Measurements from ENCODE around the gene FOXN3.

The FOXN3 gene

DNA sequence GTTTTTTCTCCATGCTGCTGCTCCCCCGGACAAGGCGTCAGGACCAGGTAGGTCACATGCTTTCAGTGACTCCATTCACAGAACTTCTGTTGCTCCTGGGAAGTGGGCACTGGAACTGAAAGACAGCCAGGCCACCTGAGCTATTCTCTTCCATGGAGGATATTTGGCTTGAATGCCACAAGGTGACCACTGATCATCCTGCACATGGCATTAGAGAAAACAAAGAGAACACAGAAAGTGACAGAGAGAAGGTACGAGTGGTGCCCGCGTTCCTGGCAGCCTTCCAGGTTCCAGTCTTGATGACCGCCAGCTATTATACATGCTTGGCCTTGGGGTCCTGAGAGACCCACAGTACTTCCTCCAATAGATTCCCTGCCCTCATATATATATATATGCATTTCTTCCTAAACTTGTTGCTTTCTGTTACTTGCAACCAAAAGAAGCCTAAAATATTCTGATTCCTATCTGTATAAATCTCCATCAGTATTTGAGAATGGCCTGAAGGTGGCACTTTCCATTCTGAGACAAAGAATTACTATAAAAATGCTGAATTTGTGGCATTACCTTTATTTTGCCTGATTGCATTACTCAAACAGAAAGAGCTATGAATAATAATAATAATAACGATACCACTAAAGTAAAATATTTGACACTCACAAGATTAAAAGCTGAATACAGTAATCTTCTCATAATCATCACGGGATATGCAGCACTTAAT lies 174.9 kb downstream of the FOXN3 start:
- DNase-seq (no peak), ATAC-seq (replicated peaks) (no peak)
- peaks cover 41 to 46% of the 10 kb centered on the region in 2 donors for H3K36me3 Mint-ChIP-seq
- H3K27me3 Mint-ChIP-seq = no peaks in the 10 kb centered on the region
- H3K9me3 Mint-ChIP-seq = peaks cover 5 to 6% of the 10 kb centered on the region in 2 donors
- peaks cover 47 to 68% of the 10 kb centered on the region in 2 donors for H3K4me1 Mint-ChIP-seq
- H3K4me3 Mint-ChIP-seq = peak overlapping the region in 1 of 2 donors; percentile 14
- peak overlapping the region; percentile 67 for H3K27ac Mint-ChIP-seq

DNA sequence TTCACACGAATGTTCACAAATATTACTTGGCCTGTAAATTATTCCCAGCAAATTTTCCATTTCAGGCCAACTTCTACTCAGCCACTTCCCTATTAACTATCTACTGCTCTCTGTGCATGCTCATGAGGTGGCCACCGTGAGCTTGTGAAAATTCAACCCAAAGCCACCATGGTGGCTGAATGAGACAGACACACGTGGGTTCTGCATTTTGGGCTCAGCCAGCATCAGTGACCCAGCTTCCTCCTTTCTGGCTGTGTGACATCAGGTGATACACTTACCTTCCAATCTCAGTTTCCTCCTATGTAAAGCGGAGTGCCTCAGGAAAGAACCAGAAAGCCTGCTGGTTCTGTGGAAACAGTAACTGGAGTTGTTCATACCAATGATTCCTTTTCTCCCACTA lies 175.8 kb downstream of the FOXN3 start:
- DNase-seq (no peak), ATAC-seq (replicated peaks) (peak; percentile 63 to 69)
- Mint-ChIP-seq H3K9me3 (peaks cover 5 to 6% of the 10 kb centered on the region in 2 donors), H3K4me3 (peak overlapping the region; percentile 14 to 32), H3K27me3 (no peaks in the 10 kb centered on the region), H3K36me3 (peaks cover 38 to 46% of the 10 kb centered on the region in 2 donors), H3K27ac (peak overlapping the region; percentile 38), H3K4me1 (peaks cover 48 to 74% of the 10 kb centered on the region in 2 donors)

DNA sequence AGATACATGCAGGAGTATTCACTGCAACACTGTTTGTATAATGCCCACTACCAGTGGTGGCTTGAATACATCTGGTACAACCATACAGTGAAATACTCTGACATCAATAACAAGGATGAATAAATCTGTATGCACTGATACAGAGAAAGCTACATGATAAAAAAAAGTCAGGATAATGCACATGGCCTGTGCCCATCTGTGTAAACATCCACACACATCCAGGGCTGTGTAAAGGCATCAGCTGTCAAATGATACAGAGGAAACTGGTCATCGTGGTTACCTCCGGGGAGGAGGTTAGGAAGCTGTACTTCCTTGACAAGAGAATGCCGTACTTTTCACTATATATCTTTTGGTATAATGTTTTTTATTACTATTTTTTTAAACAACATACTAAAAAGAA lies 176.6 kb downstream of the FOXN3 start:
- Mint-ChIP-seq H3K27ac (peak overlapping the region; percentile 20), H3K4me3 (no peak overlapping the region), H3K36me3 (peaks cover 44 to 51% of the 10 kb centered on the region in 2 donors), H3K27me3 (no peaks in the 10 kb centered on the region), H3K9me3 (peaks cover 5 to 6% of the 10 kb centered on the region in 2 donors), H3K4me1 (peaks cover 48 to 74% of the 10 kb centered on the region in 2 donors)
- ATAC-seq (replicated peaks) (no peak), DNase-seq (no peak)

DNA sequence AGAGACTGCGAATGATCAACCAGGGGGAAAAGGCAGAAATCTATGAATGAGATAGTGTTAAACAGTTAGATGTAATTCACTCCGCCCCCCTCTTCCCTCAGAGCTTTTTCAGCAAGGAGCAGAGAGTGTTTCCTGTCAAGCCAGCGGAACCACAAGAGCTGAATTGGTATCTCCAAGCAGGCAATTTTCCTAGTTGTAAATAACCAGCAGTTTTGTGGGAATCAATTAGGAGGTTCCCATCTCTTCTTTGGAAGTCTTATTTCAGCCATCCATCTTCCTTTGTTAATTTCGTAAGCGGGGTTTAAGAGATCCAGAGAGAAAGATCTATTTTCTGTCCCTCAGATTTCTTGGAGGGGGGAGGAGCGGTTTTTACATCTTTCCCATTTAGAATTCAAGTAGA lies 178.0 kb downstream of the FOXN3 start:
- no peaks in the 10 kb centered on the region for H3K27me3 Mint-ChIP-seq
- H3K36me3 Mint-ChIP-seq = peaks cover 42 to 54% of the 10 kb centered on the region in 2 donors
- H3K27ac Mint-ChIP-seq = peak overlapping the region; percentile 62
- H3K4me1 Mint-ChIP-seq = peaks cover 46 to 71% of the 10 kb centered on the region in 2 donors
- no peak for DNase-seq
- peaks cover 5 to 6% of the 10 kb centered on the region in 2 donors for H3K9me3 Mint-ChIP-seq
- H3K4me3 Mint-ChIP-seq = no peak overlapping the region
- no peak for ATAC-seq (replicated peaks)

DNA sequence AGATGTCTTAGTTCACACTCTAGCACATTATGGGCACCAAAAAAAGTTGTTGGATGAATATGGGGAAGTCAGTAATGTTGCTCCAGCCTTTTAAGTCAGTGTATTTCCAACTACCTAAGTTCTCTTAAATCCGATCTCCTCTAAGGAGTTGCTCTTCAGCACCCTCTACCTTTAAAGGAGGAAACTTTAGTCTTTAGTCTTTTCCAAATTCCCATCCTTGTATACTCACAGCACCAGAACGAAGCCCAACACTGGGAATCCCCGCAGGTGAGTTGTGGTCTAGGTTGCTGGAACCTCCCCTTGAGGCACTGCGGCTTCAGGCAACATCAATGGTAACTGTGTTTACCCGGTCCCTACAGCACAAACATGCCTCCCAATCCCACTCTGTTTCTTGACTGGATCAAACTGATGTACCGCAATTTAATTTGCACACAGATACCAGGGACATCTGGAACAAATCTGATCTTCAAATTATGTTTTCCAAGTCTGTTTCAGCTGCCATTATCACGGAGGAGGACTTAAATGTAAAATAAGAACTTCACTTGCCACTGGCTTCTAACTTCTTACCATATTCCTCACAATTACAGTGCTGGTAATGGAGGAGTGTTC lies 179.0 kb downstream of the FOXN3 start:
- H3K27me3 Mint-ChIP-seq = no peaks in the 10 kb centered on the region
- no peak for ATAC-seq (replicated peaks)
- no peak for DNase-seq
- no peak overlapping the region for H3K4me3 Mint-ChIP-seq
- H3K36me3 Mint-ChIP-seq = peaks cover 39 to 63% of the 10 kb centered on the region in 2 donors
- peak overlapping the region; percentile 27 for H3K27ac Mint-ChIP-seq
- H3K4me1 Mint-ChIP-seq = peaks cover 48 to 71% of the 10 kb centered on the region in 2 donors
- H3K9me3 Mint-ChIP-seq = peaks cover 5 to 6% of the 10 kb centered on the region in 2 donors

DNA sequence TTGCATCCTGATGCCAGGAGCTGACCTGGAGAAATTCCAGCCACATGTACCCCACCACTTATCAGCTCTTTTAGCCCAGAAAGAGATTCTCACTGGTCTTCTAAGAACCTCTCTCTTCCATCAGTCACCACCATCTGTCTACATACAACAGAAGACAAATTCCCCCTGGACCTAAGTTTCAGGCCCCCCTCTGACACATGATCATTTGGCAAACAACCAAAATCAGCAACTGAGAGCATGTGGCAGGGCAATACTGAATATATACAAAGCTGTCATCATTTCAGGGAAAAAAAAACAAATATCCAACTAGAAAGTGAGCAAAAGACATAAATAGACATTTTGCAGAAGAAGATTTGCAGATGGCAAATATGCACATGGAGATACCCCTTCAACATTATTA lies 180.2 kb downstream of the FOXN3 start:
- peaks cover 45 to 67% of the 10 kb centered on the region in 2 donors for H3K4me1 Mint-ChIP-seq
- no peak for ATAC-seq (replicated peaks)
- peaks cover 5 to 6% of the 10 kb centered on the region in 2 donors for H3K9me3 Mint-ChIP-seq
- no peak overlapping the region for H3K27ac Mint-ChIP-seq
- no peak for DNase-seq
- H3K36me3 Mint-ChIP-seq = peaks cover 37 to 64% of the 10 kb centered on the region in 2 donors
- H3K27me3 Mint-ChIP-seq = no peaks in the 10 kb centered on the region
- no peak overlapping the region for H3K4me3 Mint-ChIP-seq

DNA sequence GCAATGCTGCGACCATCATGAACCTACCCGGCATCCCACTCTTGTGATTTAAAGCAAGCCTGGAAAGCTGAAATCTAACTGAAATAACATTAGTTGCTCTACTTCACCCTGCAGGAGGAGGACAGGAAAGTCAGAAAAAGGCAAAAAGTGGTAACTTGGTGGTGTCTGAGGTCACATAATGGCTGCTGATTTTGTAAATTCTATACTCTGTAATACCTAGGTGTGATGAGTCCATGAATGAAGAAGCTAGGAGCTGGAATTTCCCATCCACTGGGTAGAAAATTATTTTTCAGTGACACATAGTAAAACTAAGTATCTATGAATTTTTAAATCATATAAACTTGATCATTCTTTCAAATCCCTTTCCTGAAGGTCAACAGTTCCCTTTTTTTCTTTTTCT lies 183.8 kb downstream of the FOXN3 start:
- Mint-ChIP-seq H3K9me3 (no peaks in the 10 kb centered on the region), H3K4me3 (no peak overlapping the region), H3K27ac (no peak overlapping the region), H3K27me3 (no peaks in the 10 kb centered on the region), H3K4me1 (peaks cover 45 to 60% of the 10 kb centered on the region in 2 donors), H3K36me3 (peaks cover 40 to 52% of the 10 kb centered on the region in 2 donors)
- peak; percentile 36 to 53 for ATAC-seq (replicated peaks)
- no peak for DNase-seq

DNA sequence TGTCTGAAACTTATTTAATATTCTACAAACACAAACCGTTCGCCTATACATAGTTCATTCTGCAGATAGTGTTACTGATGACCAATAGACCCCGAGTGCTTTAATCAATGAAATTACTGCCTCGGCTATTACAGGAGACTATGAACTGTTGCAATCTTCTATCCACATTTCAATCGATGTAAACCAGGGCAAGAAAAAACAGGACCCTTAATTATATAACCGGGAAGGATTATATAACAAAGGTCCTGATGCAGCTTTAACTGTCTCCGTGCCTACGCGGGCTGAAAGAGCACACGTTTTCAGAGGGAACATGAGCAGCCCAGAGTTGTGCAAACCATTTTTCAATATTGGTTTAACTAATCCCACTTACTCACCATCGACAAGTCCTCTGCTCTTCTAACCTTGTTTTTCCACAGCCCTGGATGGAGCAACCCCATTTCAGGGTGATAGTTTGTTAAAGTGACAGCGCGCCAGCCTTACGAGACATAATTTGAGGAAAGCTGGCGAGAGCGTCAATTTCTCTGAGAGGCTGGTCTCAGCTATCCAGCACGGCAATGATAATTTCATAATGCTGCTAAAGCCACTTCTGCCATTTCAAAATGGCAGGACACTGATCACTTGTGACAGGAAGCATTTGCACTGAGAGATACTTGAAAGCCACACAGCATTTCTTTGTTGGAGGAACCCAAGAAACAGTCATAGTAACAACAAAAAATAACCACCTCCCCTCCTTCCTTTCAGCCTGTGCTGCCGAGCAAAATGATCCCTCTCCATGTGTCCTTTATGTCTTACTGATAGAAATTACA lies 184.6 kb downstream of the FOXN3 start:
- no peaks in the 10 kb centered on the region for H3K9me3 Mint-ChIP-seq
- no peaks in the 10 kb centered on the region for H3K27me3 Mint-ChIP-seq
- H3K4me3 Mint-ChIP-seq = no peak overlapping the region
- H3K4me1 Mint-ChIP-seq = peaks cover 45 to 60% of the 10 kb centered on the region in 2 donors
- no peak overlapping the region for H3K27ac Mint-ChIP-seq
- peaks cover 41 to 51% of the 10 kb centered on the region in 2 donors for H3K36me3 Mint-ChIP-seq
- ATAC-seq (replicated peaks) (no peak), DNase-seq (no peak)

DNA sequence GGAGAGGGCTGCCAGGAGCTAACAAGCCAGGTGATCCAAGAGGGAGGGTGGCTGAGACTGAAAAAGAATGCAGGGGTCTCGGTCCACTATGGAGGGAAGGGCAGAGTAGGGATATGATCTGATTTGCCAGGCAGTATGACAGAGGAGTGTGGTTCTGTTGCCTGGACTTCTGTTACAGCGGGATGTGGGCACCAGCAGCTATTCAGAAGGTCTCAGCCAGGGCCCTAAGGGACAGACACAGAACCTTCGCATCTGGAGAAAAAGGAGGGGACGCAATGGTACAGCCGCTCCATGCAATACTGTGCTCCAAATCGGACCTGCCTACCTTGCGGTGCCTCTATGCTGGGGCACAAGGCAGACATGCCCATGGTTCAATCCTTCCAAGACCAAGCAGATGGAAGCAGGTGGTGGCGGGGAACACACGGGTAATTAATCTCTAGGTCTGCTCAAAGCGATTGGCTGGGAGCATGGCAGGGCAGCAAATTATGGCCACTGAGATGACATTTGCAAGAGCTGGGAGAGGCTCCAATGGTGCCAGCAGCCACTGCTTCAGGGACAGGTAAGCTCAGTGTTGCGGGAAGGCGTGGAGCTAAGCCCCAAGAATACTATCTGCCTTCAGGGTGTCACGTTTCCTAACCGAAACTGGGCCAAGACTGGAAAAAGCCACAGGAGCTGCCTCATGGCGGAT lies 185.5 kb downstream of the FOXN3 start:
- Mint-ChIP-seq H3K36me3 (peaks cover 43 to 56% of the 10 kb centered on the region in 2 donors), H3K9me3 (no peaks in the 10 kb centered on the region), H3K4me1 (peaks cover 46 to 63% of the 10 kb centered on the region in 2 donors), H3K4me3 (no peak overlapping the region), H3K27ac (peak overlapping the region; percentile 44), H3K27me3 (no peaks in the 10 kb centered on the region)
- ATAC-seq (replicated peaks) = no peak
- DNase-seq = no peak

DNA sequence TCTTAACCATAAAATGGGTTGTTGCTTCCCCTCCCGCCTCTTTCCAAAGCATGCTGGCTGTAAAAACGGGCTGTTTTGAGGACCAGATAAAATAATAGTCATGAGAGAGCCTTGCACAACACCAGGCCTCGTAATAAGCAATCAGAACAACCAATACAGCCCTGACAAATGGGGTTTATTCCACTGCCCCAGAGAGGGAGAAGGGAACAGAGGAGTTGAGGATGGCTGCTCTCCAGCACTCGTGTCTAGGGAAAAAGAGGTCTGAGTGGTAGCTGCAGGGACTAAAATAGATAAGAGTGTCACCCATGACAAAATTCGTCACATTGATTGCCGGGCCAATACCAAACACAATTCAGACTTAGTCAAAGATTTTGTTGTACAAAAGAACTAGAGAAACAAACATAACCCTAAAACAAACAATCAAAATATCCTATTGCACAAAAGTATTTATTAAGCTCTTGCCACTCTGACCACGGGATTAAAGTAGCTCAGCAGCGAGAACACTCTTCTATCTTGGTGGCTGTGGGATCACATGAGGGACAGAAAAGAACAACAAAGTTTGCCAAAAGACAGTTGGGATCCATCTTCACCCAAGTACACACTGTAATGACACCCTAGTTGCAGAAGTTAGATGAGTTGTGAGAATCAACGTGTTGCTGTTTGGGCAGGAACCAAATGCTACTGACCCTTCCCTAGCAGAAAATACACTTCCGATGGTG lies 188.0 kb downstream of the FOXN3 start:
- no peak for DNase-seq
- H3K36me3 Mint-ChIP-seq = peaks cover 32 to 46% of the 10 kb centered on the region in 2 donors
- peaks cover 45 to 63% of the 10 kb centered on the region in 2 donors for H3K4me1 Mint-ChIP-seq
- no peak for ATAC-seq (replicated peaks)
- H3K27ac Mint-ChIP-seq = peak overlapping the region; percentile 10
- H3K27me3 Mint-ChIP-seq = no peaks in the 10 kb centered on the region
- H3K9me3 Mint-ChIP-seq = no peaks in the 10 kb centered on the region
- no peak overlapping the region for H3K4me3 Mint-ChIP-seq

DNA sequence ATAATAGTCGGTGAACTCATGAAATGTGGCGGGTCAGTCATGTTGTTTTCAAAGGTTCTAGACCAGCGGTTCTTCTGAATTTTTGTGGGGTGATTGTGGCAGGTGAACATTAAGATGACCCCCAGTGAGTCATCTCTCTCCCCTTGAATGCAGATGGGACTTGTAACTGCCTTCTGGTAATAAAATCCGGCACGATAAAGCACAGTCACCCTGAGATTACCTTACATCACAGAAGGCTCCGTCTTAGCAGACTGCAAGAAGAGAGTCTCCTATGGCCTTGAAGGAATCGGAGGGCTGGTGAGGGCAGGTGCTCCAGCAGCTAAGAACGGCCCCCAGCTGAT lies 189.6 kb downstream of the FOXN3 start:
- no peaks in the 10 kb centered on the region for H3K9me3 Mint-ChIP-seq
- no peaks in the 10 kb centered on the region for H3K27me3 Mint-ChIP-seq
- no peak overlapping the region for H3K4me3 Mint-ChIP-seq
- DNase-seq = no peak
- peaks cover 38 to 41% of the 10 kb centered on the region in 2 donors for H3K36me3 Mint-ChIP-seq
- H3K27ac Mint-ChIP-seq = peak overlapping the region; percentile 37
- peaks cover 33 to 53% of the 10 kb centered on the region in 2 donors for H3K4me1 Mint-ChIP-seq
- peak in 1 of 2 donors; percentile 49 for ATAC-seq (replicated peaks)

DNA sequence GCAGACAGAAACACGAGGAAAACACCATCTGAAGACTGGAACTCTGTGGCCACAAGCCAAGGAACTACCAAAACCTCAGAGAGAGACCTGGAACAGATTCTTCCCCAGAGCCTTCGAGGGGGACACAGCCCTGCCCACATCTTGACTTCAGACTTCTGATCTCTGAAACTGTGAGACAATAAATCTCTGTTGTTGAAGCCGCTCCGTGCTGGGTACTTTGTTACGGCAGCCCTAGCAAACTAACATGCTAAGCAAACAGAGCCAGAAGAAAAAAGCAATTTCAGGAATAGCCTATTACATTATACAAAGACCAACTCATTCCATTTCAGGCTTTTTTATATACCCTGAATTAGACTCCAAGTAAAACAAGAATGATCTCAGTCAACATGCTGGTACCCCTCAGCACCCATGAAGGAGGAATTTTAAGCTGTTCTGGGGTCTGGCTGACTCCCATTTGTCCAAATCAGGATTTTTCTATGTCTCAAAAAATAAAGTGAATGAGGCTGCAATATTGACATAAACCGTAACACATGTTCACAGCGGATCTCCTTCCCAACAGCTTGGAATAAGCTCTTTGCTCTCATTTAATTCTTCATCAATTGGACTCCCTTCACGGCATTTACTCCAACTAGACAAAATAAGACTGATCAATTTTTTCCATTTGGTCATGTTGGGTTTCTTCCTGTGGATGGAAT lies 190.1 kb downstream of the FOXN3 start:
- ATAC-seq (replicated peaks) = no peak
- no peak for DNase-seq
- Mint-ChIP-seq H3K9me3 (no peaks in the 10 kb centered on the region), H3K27ac (no peak overlapping the region), H3K27me3 (no peaks in the 10 kb centered on the region), H3K4me1 (peaks cover 35 to 58% of the 10 kb centered on the region in 2 donors), H3K36me3 (peaks cover 39 to 41% of the 10 kb centered on the region in 2 donors), H3K4me3 (no peak overlapping the region)

DNA sequence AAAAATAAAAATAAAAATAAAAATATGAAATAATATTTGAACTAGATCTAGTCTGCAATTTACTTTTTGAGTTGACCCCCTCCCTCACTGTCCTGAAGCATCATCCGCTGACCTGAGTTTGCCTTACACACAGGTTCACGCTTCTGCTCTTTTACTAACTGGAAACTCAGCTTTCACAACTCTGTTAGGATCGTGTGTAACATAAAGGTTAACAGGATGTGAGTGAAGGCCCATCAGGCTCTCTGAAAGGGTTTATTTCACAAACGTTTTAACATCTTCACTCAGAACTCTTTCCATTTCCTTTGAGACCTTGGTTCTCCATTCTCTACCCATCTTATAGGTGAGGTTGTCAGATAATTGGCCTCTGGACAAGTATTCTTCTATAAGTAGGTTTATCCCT lies 191.4 kb downstream of the FOXN3 start:
- peaks cover 32 to 70% of the 10 kb centered on the region in 2 donors for H3K4me1 Mint-ChIP-seq
- no peaks in the 10 kb centered on the region for H3K9me3 Mint-ChIP-seq
- H3K27me3 Mint-ChIP-seq = no peaks in the 10 kb centered on the region
- ATAC-seq (replicated peaks) (no peak), DNase-seq (no peak)
- no peak overlapping the region for H3K27ac Mint-ChIP-seq
- H3K36me3 Mint-ChIP-seq = peaks cover 32 to 43% of the 10 kb centered on the region in 2 donors
- H3K4me3 Mint-ChIP-seq = no peak overlapping the region
